ENCODE results near the gene GTF2H1.

The GTF2H1 gene

GRCh38 chr11:18329196-18329870 lies 7.0 kb downstream of the GTF2H1 start:
- no peak overlapping the region for H3K27ac ChIP-seq
- no peak for TF ChIP-seq ZFX (IDR thresholded peaks at IDR 0.05; ENCODE audit: borderline replicate concordance)

- no peak for TF ChIP-seq CTCF (IDR thresholded peaks at IDR 0.05)
- H3K27ac ChIP-seq = no peak overlapping the region
These were observed 8.6 kb downstream of the GTF2H1 start for GRCh38 chr11:18330921-18331320.

- TF ChIP-seq CTCF (IDR thresholded peaks at IDR 0.05) = no peak
- TF ChIP-seq ZFX (IDR thresholded peaks at IDR 0.05; ENCODE audit: borderline replicate concordance) = no peak
- H3K27ac ChIP-seq = no peak overlapping the region
These were observed 9.9 kb downstream of the GTF2H1 start for GRCh38 chr11:18332302-18332701.

GRCh38 chr11:18332891-18333290 lies 10.5 kb downstream of the GTF2H1 start:
- TF ChIP-seq ZFX (IDR thresholded peaks at IDR 0.05; ENCODE audit: borderline replicate concordance) = no peak
- no peak for TF ChIP-seq CTCF (IDR thresholded peaks at IDR 0.05)
- H3K27ac ChIP-seq = no peak overlapping the region

- no peak overlapping the region for H3K27ac ChIP-seq
- TF ChIP-seq ZFX (IDR thresholded peaks at IDR 0.05; ENCODE audit: borderline replicate concordance) (no peak), CTCF (IDR thresholded peaks at IDR 0.05) (no peak)
These were observed 25.2 kb downstream of the GTF2H1 start for GRCh38 chr11:18347471-18348125.

GRCh38 chr11:18352581-18352980 lies 30.2 kb downstream of the GTF2H1 start:
- no peak overlapping the region for H3K27ac ChIP-seq
- TF ChIP-seq ZFX (IDR thresholded peaks at IDR 0.05; ENCODE audit: borderline replicate concordance) (no peak), CTCF (IDR thresholded peaks at IDR 0.05) (no peak)

- H3K27ac ChIP-seq = no peak overlapping the region
- TF ChIP-seq ZFX (IDR thresholded peaks at IDR 0.05; ENCODE audit: borderline replicate concordance) = no peak
- no peak for TF ChIP-seq CTCF (IDR thresholded peaks at IDR 0.05)
These were observed 36.3 kb downstream of the GTF2H1 start for GRCh38 chr11:18358646-18359045.

Measured in 22Rv1 (cell line).